Right forelimb (tissue), 1 donor: ENCODE data around the gene MED13L.

Experiments
- DNase-seq: peaks from one replicate; pipeline ENCODE4 v3.0.0-alpha.2; 2018

Gene MED13L

GRCh38 chr12:116174904-116175303 lies 102.6 kb downstream of the MED13L start:
- DNase-seq, result no peak

GRCh38 chr12:116174006-116174405 lies 103.5 kb downstream of the MED13L start:
- DNase-seq, result no peak

GRCh38 chr12:116172224-116172849 lies 105.2 kb downstream of the MED13L start:
- DNase-seq, result no peak

DNA sequence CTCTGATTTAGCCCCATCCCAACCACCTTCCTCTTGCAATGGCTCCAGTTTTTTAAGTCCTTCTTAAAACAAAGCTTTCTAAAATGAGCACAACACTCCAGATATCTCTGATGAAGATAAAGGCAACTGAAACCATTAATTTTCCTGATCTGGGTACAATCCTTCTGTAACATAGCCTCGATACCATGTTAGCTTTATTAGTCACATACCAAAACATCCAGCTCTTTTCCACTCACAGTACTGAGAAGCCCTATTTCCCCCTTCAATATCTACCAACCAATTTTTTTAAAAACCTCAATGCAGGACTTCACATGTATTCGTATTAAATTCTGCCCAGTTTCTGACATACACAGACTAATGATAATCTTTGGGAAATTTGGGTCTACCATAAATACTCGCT lies 105.9 kb downstream of the MED13L start:
- no peak for DNase-seq

- no peak for DNase-seq
These were observed 108.4 kb downstream of the MED13L start for GRCh38 chr12:116169071-116169470.

GRCh38 chr12:116166306-116166705 lies 111.2 kb downstream of the MED13L start:
- DNase-seq, result no peak

DNA sequence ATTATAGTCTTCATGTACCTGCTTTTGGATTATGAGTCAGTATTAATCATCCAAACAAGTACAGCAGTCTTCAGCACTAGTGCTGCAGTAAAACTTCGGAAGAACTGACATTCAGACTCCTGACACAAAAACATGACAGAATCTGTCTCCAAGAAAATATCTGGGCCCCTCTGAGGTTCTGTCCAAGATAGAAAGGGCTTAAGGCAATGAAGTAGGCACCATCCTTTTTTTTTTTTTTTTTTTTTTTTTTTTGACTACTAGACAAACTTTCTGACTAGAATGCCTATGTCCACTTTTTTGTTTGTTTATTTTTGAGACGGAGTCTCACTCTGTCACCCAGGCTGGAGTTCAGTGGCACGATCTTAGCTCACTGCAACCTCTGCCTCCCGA lies 112.5 kb downstream of the MED13L start:
- no peak for DNase-seq

DNA sequence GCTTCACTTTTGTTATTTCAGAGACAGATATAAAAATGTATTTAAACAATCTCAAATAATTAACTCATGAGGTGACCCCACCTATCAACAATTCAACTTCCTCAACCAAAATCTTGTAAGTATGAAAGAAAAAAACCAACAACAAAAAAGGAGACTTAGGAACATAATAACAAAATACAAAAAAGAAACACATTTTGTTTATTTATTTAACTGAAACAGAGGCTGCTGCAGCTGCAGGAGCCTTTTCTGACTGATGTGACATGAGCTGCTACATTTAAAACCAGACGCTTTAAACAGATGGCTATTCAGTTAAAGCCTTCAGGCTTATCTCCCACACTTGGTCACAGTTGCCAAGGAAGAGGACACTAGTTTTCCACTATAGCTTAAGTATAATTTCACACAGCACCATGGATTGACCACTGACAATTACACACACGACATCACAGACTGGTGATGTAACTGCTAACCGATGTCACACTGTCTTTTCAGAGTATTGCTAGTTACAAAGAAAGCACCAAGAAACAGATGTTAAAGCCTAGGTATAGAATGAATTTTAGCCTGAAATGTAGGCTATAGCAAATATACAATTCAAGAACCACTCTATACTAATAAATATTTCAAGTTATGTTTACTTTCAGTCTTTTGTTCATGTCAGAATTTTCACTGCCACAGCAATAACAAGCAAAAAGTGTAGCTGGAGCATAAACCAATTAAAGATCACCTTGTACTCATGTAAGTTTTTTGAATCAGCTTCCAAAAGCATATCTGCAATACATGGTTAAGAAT lies 113.0 kb downstream of the MED13L start:
- DNase-seq, result no peak

- no peak for DNase-seq
These were observed 115.4 kb downstream of the MED13L start for GRCh38 chr12:116162071-116162470.

- no peak for DNase-seq
These were observed 115.9 kb downstream of the MED13L start for GRCh38 chr12:116161588-116161987.

- no peak for DNase-seq
These were observed 116.5 kb downstream of the MED13L start for GRCh38 chr12:116160883-116161458.

DNA sequence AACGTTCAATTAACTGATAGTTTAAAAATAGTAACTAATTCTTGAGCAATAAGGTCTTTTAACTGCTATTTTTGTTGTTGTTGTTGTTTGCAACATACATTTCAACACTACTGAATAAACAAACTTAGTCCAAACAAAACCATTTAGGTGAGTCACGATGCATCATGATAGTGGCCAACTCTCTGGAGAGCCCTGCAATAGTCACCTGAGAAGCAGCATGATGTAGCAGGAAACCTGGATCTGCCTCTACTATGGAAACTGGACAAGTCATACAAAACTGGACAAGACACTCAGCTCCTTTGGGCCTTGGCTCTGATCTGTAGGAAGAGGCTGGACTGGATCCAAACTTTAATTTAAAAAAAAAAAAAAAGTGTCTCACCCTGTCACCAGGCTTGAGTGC lies 117.3 kb downstream of the MED13L start:
- DNase-seq, result no peak

DNA sequence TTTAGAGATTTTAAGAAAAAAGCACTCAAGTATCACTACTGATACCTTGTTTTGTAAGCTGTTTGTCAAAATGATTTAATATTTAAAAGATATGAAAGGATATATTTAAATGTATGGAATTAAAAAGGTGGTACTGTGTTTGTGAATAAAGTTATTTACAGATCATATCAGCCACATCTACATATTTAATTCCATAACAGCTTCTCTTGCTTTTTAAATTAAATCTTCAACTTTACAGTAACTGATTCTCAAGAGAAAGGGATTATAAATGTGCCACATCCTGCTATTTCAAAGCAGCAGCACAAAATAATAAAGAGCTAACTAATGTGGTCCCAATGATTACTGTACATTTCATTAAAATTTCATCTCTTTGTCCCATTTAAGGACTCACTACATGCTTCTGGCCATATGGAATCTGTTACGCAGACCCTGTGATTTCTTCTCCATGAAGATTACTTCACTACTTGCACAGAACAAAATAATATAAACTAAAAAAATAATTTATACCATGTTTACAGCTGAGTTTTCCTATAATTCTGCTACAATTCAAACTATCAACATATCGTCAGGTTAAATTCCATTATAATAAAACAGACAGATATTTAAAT lies 117.8 kb downstream of the MED13L start:
- DNase-seq, result no peak

GRCh38 chr12:116159175-116159574 lies 118.3 kb downstream of the MED13L start:
- no peak for DNase-seq

GRCh38 chr12:116157845-116158267 lies 119.6 kb downstream of the MED13L start:
- DNase-seq, result no peak

DNA sequence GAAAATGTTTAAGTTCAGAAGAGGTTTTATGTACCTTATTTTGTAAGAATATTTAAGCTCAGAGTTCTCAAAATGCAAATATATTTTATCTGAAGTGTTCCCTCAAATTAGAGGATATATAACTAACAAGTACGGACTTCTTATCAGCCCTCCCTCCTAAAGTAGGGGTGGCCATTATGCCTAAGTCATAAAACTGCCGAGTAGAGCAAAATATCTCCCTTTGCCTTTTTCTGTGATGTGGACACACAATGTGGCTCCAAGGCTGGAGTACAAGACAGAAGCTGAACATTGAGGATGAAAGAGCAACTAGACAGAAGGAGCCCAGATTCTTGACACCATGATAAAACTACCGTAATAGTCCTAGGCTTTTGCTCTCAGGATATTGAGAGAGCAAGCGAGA lies 120.9 kb downstream of the MED13L start:
- no peak for DNase-seq

DNA sequence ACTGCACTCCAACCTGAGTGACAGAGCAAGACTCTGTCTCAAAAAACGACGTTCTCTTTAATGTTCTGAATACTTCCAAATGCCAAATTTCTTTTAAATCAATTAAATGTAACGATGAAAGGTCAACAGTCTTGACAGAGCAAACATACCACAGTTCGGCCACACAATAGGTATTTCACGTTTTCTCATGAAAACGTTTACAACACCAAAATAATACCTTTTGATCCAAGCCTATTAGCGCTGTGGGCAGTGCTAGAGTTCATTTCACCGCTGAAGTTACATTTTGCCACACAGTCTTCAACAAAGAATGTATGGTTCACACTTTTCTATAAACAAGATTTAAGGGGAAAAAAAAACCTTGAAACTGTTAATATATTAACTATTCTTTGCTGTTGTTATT lies 122.1 kb downstream of the MED13L start:
- no peak for DNase-seq

DNA sequence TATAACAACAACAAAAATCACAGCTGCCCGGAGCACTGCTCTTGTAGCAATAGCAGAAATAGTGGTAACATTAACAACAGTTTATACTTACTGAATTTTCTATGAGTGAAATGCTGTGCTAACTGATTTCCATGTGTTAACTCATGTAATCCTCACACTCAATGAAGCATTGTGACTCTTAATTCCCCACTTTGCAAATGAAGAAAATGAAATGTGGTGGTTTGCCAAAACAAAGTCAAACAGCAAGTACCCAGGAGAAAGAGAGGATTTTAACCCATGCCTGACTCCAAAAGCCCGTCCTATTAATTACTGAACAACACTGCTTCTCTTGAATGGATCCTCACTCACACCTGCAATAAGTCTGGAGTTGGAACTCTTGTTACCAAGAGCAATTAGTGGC lies 123.5 kb downstream of the MED13L start:
- DNase-seq, result no peak

GRCh38 chr12:116153113-116153512 lies 124.4 kb downstream of the MED13L start:
- DNase-seq, result no peak

DNA sequence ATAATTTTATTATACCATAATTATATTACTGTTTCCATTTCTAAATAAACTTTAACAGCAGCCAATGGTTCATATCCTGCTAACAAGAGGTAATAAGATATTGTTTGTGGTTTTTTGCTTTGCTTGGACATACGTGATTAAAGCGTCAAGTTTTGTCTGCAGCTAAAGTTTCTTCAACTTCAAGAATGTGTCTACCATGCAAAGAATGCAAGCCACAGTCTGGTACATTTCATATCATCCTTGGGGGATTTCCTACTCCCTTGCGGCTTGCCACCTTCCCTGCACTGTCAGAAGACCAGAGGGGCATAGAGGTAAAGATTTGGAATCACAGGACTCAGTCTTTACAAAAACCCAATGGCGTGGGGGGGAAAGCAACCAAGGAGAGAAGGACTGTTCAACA lies 125.2 kb downstream of the MED13L start:
- DNase-seq, result no peak

DNA sequence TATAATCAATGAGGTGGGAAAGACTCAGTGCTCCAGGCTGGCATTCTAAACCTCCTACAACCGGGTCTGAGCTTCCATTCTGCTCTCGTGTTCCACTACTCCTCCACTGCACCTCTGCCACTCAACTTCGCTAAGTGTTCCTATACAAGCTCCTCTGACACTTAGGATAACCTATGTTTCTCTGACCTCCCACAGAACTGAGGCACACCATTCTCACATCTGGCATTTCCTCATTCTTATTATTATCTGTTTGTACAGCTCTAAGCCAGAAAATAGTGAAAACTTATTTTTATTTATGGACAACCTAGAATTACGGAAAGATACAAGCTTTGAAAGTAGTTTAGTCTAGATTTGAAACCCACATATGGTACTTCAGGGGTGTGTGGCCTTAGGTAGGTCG lies 127.0 kb downstream of the MED13L start:
- no peak for DNase-seq

DNA sequence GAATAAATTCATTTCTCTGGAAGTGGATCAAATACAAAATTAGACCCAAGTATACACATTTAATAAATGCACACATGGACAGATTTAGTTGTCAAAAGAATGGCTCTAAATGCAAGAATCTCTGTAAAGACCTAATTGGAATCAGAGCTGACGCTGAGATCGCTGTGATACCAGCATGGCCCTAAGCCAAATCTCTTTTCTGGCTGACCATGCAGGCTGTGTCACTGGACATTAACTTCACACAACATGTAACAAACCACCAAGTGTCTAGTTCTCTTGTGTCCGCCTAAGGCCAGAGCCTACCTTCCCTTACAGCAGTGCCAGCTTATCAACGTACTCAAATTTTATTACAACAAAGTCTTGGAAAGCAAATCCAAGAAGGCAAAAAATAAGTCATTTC lies 127.5 kb downstream of the MED13L start:
- no peak for DNase-seq

DNA sequence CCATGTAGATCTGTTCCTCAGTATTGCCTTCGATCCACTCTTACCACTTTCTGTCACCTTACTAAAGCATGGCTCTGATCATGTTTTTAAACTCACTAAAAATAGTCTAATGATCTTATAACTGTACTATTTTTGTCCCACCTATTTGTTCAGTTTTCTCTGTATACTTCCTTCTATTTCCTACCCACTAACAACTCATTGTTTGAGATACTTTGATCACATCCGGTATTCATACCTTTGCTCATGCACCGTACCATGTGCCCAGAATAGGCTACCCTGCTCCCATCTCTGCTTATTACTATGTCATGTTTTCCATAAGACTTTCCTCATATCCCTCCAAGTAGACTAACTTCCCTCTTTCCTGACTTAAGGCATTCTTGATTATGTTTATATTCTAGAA lies 128.6 kb downstream of the MED13L start:
- no peak for DNase-seq

DNA sequence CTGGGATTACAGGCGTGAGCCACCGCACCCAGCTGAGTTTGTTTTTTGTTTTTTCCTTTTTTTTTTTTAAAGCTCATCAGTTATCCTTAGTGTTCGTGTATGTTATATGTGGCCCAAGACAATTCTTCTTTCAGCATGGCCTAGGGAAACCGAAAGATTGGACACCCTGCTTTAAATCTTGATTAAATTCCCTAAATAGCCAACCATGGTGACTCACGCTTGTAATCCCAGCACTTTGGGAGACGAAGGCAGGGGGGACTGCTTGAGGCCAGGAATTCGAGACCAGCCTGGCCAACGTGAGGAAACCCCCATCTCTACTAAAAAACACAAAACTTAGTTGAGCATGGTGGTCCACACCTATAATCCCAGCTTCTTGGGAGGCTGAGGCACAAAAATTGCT lies 131.1 kb downstream of the MED13L start:
- DNase-seq, result no peak
